HG03045 (cell line): Measurements from ENCODE around the gene ARPC5L.
"Not testable (repeated sequence)": the region's sequence is repeated elsewhere in the genome, so short reads cannot be mapped to it uniquely, and the experiment has no call there.

ENCODE experiments used
- ATAC-seq: cut with Tn5 transposase; IDR thresholded peaks from one replicate; pipeline ENCODE4 v1.9.1; 2021; ENCODE audit warnings: mild to moderate bottlenecking, moderate library complexity; ENCODE audit not compliant: unreplicated experiment

ARPC5L gene

GRCh38 chr9:124861342-124862229, at the start of gene ARPC5L, which contains the start of gene RPL35:
Gene ARPC5L, plus strand, starts transcription at chr9:124862130. Its CDS starts 7,161 bp downstream, at chr9:124869291.
Gene RPL35, minus strand, starts transcription at chr9:124861957. Its CDS starts 45 bp downstream, at chr9:124861912.
- ATAC-seq, result peak; percentile 91

- ATAC-seq, result no peak
These were observed 49.5 kb upstream of the ARPC5L start for GRCh38 chr9:124812441-124812876.

- no peak for ATAC-seq
These were observed 48.9 kb upstream of the ARPC5L start for GRCh38 chr9:124813041-124813440.

- ATAC-seq, result no peak
These were observed 48.3 kb upstream of the ARPC5L start for GRCh38 chr9:124813501-124814163.

- ATAC-seq, result no peak
These were observed 47.8 kb upstream of the ARPC5L start for GRCh38 chr9:124814164-124814535.

GRCh38 chr9:124815601-124816000, 46.3 kb upstream of the ARPC5L start:
- ATAC-seq, result no peak

GRCh38 chr9:124818431-124819281, 43.3 kb upstream of the ARPC5L start:
- ATAC-seq, result no peak

GRCh38 chr9:124820698-124821623, 41.0 kb upstream of the ARPC5L start:
- ATAC-seq, result no peak

- ATAC-seq, result no peak
These were observed 33.2 kb upstream of the ARPC5L start for GRCh38 chr9:124828489-124829333.

- no peak for ATAC-seq
These were observed 32.6 kb upstream of the ARPC5L start for GRCh38 chr9:124829334-124829669.

GRCh38 chr9:124830593-124830992, 31.3 kb upstream of the ARPC5L start:
- no peak for ATAC-seq

GRCh38 chr9:124831642-124832364, 30.1 kb upstream of the ARPC5L start:
- ATAC-seq, result no peak

GRCh38 chr9:124834591-124834990, 27.3 kb upstream of the ARPC5L start:
- ATAC-seq, result no peak

GRCh38 chr9:124835026-124835557, 26.8 kb upstream of the ARPC5L start:
- no peak for ATAC-seq

GRCh38 chr9:124838132-124838531, 23.8 kb upstream of the ARPC5L start:
- not testable (repeated sequence) for ATAC-seq

- not testable (repeated sequence) for ATAC-seq
These were observed 23.2 kb upstream of the ARPC5L start for GRCh38 chr9:124838567-124839275.

- no peak for ATAC-seq
These were observed 22.2 kb upstream of the ARPC5L start for GRCh38 chr9:124839612-124840299.
